ENCODE measurements around the gene HNRNPM. TPM values are rescaled to one million over a fixed set of nuclear protein-coding genes. Genes with fewer than 3 reads are reported as not detected.
A peak's percentile ranks its signal among the peaks of the same experiment; 100 is the strongest.
"Not testable (repeated sequence)": the region's sequence is repeated elsewhere in the genome, so short reads cannot be mapped to it uniquely, and the experiment has no call there.

HNRNPM gene
- total RNA-seq, 1 donor, result 174 TPM

GRCh38 chr19:8421484-8422461 lies 23.0 kb upstream of the HNRNPM start:
- DNase-seq (ENCODE audit: low read depth in 2 of 3, low spot score in 2 of 3), result no peak

- peak in 2 of 3 donors; percentile 45 to 51 for DNase-seq (ENCODE audit: low read depth in 2 of 3, low spot score in 2 of 3)
These were observed 21.0 kb upstream of the HNRNPM start for GRCh38 chr19:8423817-8424223.

- DNase-seq (ENCODE audit: low read depth in 2 of 3, low spot score in 2 of 3), result not testable (repeated sequence)
These were observed 19.4 kb upstream of the HNRNPM start for GRCh38 chr19:8425331-8425730.

- DNase-seq (ENCODE audit: low read depth in 2 of 3, low spot score in 2 of 3), result no peak
These were observed 18.5 kb upstream of the HNRNPM start for GRCh38 chr19:8426283-8426682.

GRCh38 chr19:8429044-8429443 lies 15.7 kb upstream of the HNRNPM start:
- DNase-seq (ENCODE audit: low read depth in 2 of 3, low spot score in 2 of 3), result no peak

GRCh38 chr19:8429826-8430225 lies 14.9 kb upstream of the HNRNPM start:
- DNase-seq (ENCODE audit: low read depth in 2 of 3, low spot score in 2 of 3), result no peak

- DNase-seq (ENCODE audit: low read depth in 2 of 3, low spot score in 2 of 3), result no peak
These were observed 14.1 kb upstream of the HNRNPM start for GRCh38 chr19:8430650-8431049.

GRCh38 chr19:8438236-8438635 lies 6.5 kb upstream of the HNRNPM start:
- DNase-seq (ENCODE audit: low read depth in 2 of 3, low spot score in 2 of 3), result no peak

- no peak for DNase-seq (ENCODE audit: low read depth in 2 of 3, low spot score in 2 of 3)
These were observed 2.8 kb upstream of the HNRNPM start for GRCh38 chr19:8441725-8442544.

- DNase-seq (ENCODE audit: low read depth in 2 of 3, low spot score in 2 of 3), result not testable (repeated sequence)
These were observed 567 bp upstream of the HNRNPM start for GRCh38 chr19:8444140-8444676.

GRCh38 chr19:8445488-8446001 lies 770 bp downstream of the HNRNPM start:
- DNase-seq (ENCODE audit: low read depth in 2 of 3, low spot score in 2 of 3), result peak in 2 of 3 donors; percentile 47 to 49

- DNase-seq (ENCODE audit: low read depth in 2 of 3, low spot score in 2 of 3), result no peak
These were observed 1.4 kb downstream of the HNRNPM start for GRCh38 chr19:8446061-8446709.

- no peak for DNase-seq (ENCODE audit: low read depth in 2 of 3, low spot score in 2 of 3)
These were observed 5.1 kb downstream of the HNRNPM start for GRCh38 chr19:8449830-8450229.

- DNase-seq (ENCODE audit: low read depth in 2 of 3, low spot score in 2 of 3), result no peak
These were observed 6.6 kb downstream of the HNRNPM start for GRCh38 chr19:8451377-8451776.

GRCh38 chr19:8451885-8452284 lies 7.1 kb downstream of the HNRNPM start:
- DNase-seq (ENCODE audit: low read depth in 2 of 3, low spot score in 2 of 3), result no peak

GRCh38 chr19:8452446-8453123 lies 7.8 kb downstream of the HNRNPM start:
- no peak for DNase-seq (ENCODE audit: low read depth in 2 of 3, low spot score in 2 of 3)

- DNase-seq (ENCODE audit: low read depth in 2 of 3, low spot score in 2 of 3), result no peak
These were observed 8.8 kb downstream of the HNRNPM start for GRCh38 chr19:8453616-8454015.

- DNase-seq (ENCODE audit: low read depth in 2 of 3, low spot score in 2 of 3), result no peak
These were observed 9.4 kb downstream of the HNRNPM start for GRCh38 chr19:8454218-8454617.

- no peak for DNase-seq (ENCODE audit: low read depth in 2 of 3, low spot score in 2 of 3)
These were observed 10.2 kb downstream of the HNRNPM start for GRCh38 chr19:8455018-8455417.

- peak in 1 of 3 donors; percentile 14 for DNase-seq (ENCODE audit: low read depth in 2 of 3, low spot score in 2 of 3)
These were observed 11.3 kb downstream of the HNRNPM start for GRCh38 chr19:8456064-8456463.

Measured in hematopoietic multipotent progenitor cell (in vitro differentiated cells).